B cell (primary cell): ENCODE results near the gene HES4. TPM values are rescaled to one million over a fixed set of nuclear protein-coding genes. Genes with fewer than 3 reads are reported as not detected.

ENCODE experiments used
- ATAC-seq: fragments of 200-7000 bp; cut with Tn5 transposase; one replicate; pipeline ENCODE4 v1.10.0; 2021; ENCODE audit warnings: low read depth, mild to moderate bottlenecking, moderate number of reproducible peaks, moderate library complexity
- CTCF ChIA-PET: fragments of 350-600 bp; sonication (Branson Sonifier 250); formaldehyde crosslinking; loops from one replicate; lab custom pipeline; 2021; ENCODE audit warnings: antibody characterized with exemption, inconsistent platforms; lab: Charles Lee
- POLR2A ChIA-PET: fragments of 350-600 bp; sonication (Branson Sonifier 250); formaldehyde crosslinking; loops from one replicate; lab custom pipeline; 2021; ENCODE audit warnings: antibody characterized with exemption; lab: Charles Lee
- DNase-seq: peaks from one replicate; pipeline ENCODE4 v3.0.0; 2013
- H2AFZ ChIP-seq: 2 replicates; pipeline ENCODE4 v1.6.1; 2012; ENCODE audit warnings: mild to moderate bottlenecking, low read depth, low read length; ENCODE audit not compliant: insufficient read depth, poor library complexity, severe bottlenecking
- H3K27ac ChIP-seq, 2 donors: 1 replicate in 1 of 2; 2 replicates in 1 of 2; pipeline ENCODE4 v1.5.1; 2012 to 2013; ENCODE audit warnings: low read length in 2 of 2, mild to moderate bottlenecking in 2 of 2, moderate library complexity in 1 of 2
- H3K27me3 ChIP-seq, 4 experiments: fragments of 200-600 bp in 1 of 4; sonication (generic) in 1 of 4; replicated peaks in 1 of 4; 1 replicate in 2 of 4; 2 replicates in 2 of 4; pipeline versions ENCODE4 v1.6.1 to v1.7.0; 2013 to 2016; ENCODE audit warnings: low read length in 3 of 4, mild to moderate bottlenecking in 2 of 4, mixed read lengths in 1 of 4, moderate library complexity in 1 of 4; ENCODE audit not compliant: insufficient read depth in 4 of 4, control insufficient read depth in 3 of 4; ENCODE audit errors: control extremely low read depth in 1 of 4
- H3K36me3 ChIP-seq, 2 experiments: replicated peaks in 1 of 2; 1 replicate in 1 of 2; 2 replicates in 1 of 2; pipeline versions ENCODE4 v1.6.1 to v1.7.1; 2013; ENCODE audit warnings: low read length in 1 of 2; ENCODE audit not compliant: insufficient read depth in 2 of 2, control insufficient read depth in 1 of 2; ENCODE audit errors: control extremely low read depth in 1 of 2, extremely low read depth in 1 of 2
- H3K4me1 ChIP-seq, 2 donors: fragments of 200-600 bp in 1 of 2; sonication (generic) in 1 of 2; 1 replicate in 1 of 2; 2 replicates in 1 of 2; pipeline versions ENCODE4 v1.5.1 to v1.6.1; 2013 to 2017; ENCODE audit warnings: low read length in 2 of 2; ENCODE audit not compliant: control insufficient read depth in 2 of 2, insufficient read depth in 2 of 2
- H3K4me2 ChIP-seq: replicated peaks from 2 replicates; pipeline ENCODE3; 2012; ENCODE audit warnings: mild to moderate bottlenecking, low read depth, low read length; ENCODE audit not compliant: poor library complexity, severe bottlenecking
- H3K4me3 ChIP-seq, 5 experiments: fragments of 200-600 bp in 1 of 5; sonication (generic) in 1 of 5; 1 replicate in 3 of 5; 2 replicates in 2 of 5; pipeline versions ENCODE4 v1.5.1 to v1.7.0; 2011 to 2016; ENCODE audit warnings: low read length in 4 of 5, mild to moderate bottlenecking in 4 of 5, low read depth in 2 of 5, control low read depth in 1 of 5, moderate library complexity in 1 of 5; ENCODE audit not compliant: insufficient read depth in 1 of 5; ENCODE audit errors: control extremely low read depth in 1 of 5, extremely low read depth in 1 of 5
- H3K79me2 ChIP-seq: fragments of 200-600 bp; sonication (generic); one replicate; pipeline ENCODE4 v1.6.0; 2016; ENCODE audit warnings: low read length; ENCODE audit not compliant: control insufficient read depth, insufficient read depth
- H3K9ac ChIP-seq: fragments of 200-600 bp; sonication (generic); 2 replicates; pipeline ENCODE4 v1.6.1; 2017; ENCODE audit warnings: mild to moderate bottlenecking, low read length, moderate library complexity
- H3K9me3 ChIP-seq, 3 donors: one replicate each; pipeline versions ENCODE4 v1.6.1 to v1.7.1; 2013; ENCODE audit warnings: low read length in 2 of 3; ENCODE audit not compliant: control insufficient read depth in 2 of 3, insufficient read depth in 1 of 3; ENCODE audit errors: control extremely low read depth in 1 of 3
- H4K20me1 ChIP-seq: 2 replicates; pipeline ENCODE4 v1.6.0; 2012; ENCODE audit warnings: mild to moderate bottlenecking, low read length; ENCODE audit not compliant: insufficient read depth, control insufficient read depth, poor library complexity, severe bottlenecking
- H3K27ac Mint-ChIP-seq: one replicate; pipeline ENCODE4 v1.8.0; 2021; ENCODE audit warnings: mixed read lengths
- H3K27me3 Mint-ChIP-seq: one replicate; pipeline ENCODE4 v1.8.0; 2021; ENCODE audit warnings: mixed read lengths
- H3K4me1 Mint-ChIP-seq: one replicate; pipeline ENCODE4 v1.8.0; 2021; ENCODE audit warnings: mixed read lengths
- H3K4me3 Mint-ChIP-seq: one replicate; pipeline ENCODE4 v1.8.0; 2021; ENCODE audit warnings: mixed read lengths
- H3K9me3 Mint-ChIP-seq: one replicate; pipeline ENCODE4 v1.8.0; 2022; ENCODE audit warnings: mixed read lengths; ENCODE audit not compliant: insufficient read depth
- EZH2 ChIP-seq: IDR thresholded peaks from 2 replicates; pipeline ENCODE4 v1.6.1; 2012; ENCODE audit warnings: borderline replicate concordance, low read depth, mild to moderate bottlenecking, moderate library complexity, low read length; ENCODE audit not compliant: insufficient read depth, poor library complexity, severe bottlenecking
- WGBS: methylation state at CpG from one replicate; pipeline ENCODE4 v1.1.5; 2013; ENCODE audit warnings: missing lambda C conversion rate; ENCODE audit not compliant: insufficient coverage; 5-methylcytosine and 5-hydroxymethylcytosine counted together
- intact Hi-C: fragments of 100-400 bp; cut with micrococcal nuclease; formaldehyde crosslinking; loops from one replicate; pipeline ENCODE4 v1.10.0; 2022
- polyA plus RNA-seq: library from polyadenylated mRNA; depleted of rRNA; stranded (reverse); fragments of >200 nt; gene quantifications from 2 replicates; pipeline ENCODE4 v1.2.3, GENCODE V29; 2012
- total RNA-seq, 2 donors: library from RNA; stranded (reverse); fragments of 120-200 nt in 1 of 2; gene quantifications; 1 replicate in 1 of 2; 2 replicates in 1 of 2; pipeline versions ENCODE4 v1.2.3 to v1.2.4, GENCODE V29; 2013 to 2022
- TF ChIP-seq, protein P1 (sequence below): fragments of 200-600 bp; IDR thresholded peaks from one replicate; pipeline ENCODE4 v1.8.0; 2022; ENCODE audit warnings: antibody characterized with exemption, mild to moderate bottlenecking

HES4 gene
- total and polyA plus RNA-seq, 2 donors (not counting 1 experiment from before 2014, with no cell fraction given) = 3.2 to 4.5 TPM

DNA sequence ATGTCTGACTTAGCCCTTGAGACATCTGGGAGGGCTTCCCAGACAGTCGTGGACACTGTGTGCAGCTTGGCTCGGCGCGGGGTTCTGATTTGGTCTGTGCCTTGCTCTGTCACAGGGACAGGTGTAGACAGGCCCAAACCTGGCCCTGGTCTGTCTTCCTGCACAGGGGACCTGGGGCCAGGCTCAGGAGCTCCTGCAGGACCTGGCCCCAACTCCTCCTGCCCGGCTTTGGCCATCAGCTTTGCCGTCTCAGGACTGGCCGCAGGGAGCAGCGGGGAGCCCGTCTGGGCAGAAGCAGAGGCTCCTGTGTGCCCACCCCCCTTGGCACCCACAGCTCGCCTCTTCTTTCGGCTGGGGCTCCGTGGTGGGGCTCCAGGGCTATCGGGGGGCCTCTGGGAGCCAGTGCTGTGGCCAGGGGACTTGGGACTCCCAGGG, 19.7 kb downstream of the HES4 start:
- Histone ChIP-seq H3K9ac (no peak overlapping the region), H3K27me3 (peaks cover 0 to 41% (median 5%) of the 10 kb centered on the region in 4 experiments), H4K20me1 (no peaks in the 10 kb centered on the region), H2AFZ (no peak overlapping the region), H3K4me3 (no peak overlapping the region), H3K36me3 (no peaks in the 10 kb centered on the region), H3K27ac (no peak overlapping the region), H3K9me3 (peaks cover 0 to 11% (median 0%) of the 10 kb centered on the region in 3 donors), H3K4me1 (peaks cover 10 to 13% of the 10 kb centered on the region in 2 donors), H3K4me2 (no peak overlapping the region), H3K79me2 (no peaks in the 10 kb centered on the region)
- DNase-seq (no peak), ATAC-seq (no peak)
- Mint-ChIP-seq H3K4me3 (no peak overlapping the region), H3K9me3 (no peaks in the 10 kb centered on the region), H3K27ac (no peak overlapping the region), H3K4me1 (peaks cover 7% of the 10 kb centered on the region), H3K27me3 (peaks cover 24% of the 10 kb centered on the region)
- ChIA-PET CTCF (interaction anchor here (1.2 kb wide), 1 partner anchor 38 kb away, joined by 3 read pairs; no protein-coding TSS in a partner anchor), POLR2A (interaction anchor here (0.6 kb wide), 1 partner anchor 1024 kb away, joined by 5 read pairs; no protein-coding TSS in a partner anchor)
- intact Hi-C loops = no loop called here
- no peak for TF ChIP-seq EZH2
- 85% methylated on average over 13 of the region's 13 CpGs for WGBS

DNA sequence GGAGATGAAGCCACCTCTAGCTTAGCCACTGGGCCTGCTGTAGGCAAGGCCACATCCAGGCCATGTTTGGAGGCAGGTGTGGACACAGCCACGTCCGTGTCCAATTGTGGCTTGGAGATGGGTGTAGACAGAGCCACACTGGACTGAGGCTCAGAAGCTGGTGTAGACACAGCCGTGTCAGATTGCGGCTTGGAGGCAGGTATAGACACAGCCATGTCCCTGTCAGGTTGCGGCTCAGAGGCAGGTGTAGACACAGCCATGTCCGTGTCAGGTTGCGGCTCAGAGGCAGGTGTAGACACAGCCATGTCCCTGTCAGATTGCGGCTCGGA, 20.2 kb downstream of the HES4 start:
- peaks cover 7% of the 10 kb centered on the region for H3K4me1 Mint-ChIP-seq
- intact Hi-C loops = no loop called here

More for the DNA sequence above, 20.2 kb downstream of the HES4 start:
- TF ChIP-seq, protein P1, sequence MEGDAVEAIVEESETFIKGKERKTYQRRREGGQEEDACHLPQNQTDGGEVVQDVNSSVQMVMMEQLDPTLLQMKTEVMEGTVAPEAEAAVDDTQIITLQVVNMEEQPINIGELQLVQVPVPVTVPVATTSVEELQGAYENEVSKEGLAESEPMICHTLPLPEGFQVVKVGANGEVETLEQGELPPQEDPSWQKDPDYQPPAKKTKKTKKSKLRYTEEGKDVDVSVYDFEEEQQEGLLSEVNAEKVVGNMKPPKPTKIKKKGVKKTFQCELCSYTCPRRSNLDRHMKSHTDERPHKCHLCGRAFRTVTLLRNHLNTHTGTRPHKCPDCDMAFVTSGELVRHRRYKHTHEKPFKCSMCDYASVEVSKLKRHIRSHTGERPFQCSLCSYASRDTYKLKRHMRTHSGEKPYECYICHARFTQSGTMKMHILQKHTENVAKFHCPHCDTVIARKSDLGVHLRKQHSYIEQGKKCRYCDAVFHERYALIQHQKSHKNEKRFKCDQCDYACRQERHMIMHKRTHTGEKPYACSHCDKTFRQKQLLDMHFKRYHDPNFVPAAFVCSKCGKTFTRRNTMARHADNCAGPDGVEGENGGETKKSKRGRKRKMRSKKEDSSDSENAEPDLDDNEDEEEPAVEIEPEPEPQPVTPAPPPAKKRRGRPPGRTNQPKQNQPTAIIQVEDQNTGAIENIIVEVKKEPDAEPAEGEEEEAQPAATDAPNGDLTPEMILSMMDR = no peak
- TF ChIP-seq EZH2 = no peak
- ATAC-seq (no peak), DNase-seq (no peak)
- Histone ChIP-seq H3K4me3 (no peak overlapping the region), H3K36me3 (no peaks in the 10 kb centered on the region), H4K20me1 (no peaks in the 10 kb centered on the region), H3K79me2 (no peaks in the 10 kb centered on the region), H3K4me1 (peaks cover 10 to 13% of the 10 kb centered on the region in 2 donors), H3K9ac (no peak overlapping the region), H2AFZ (no peak overlapping the region), H3K9me3 (peaks cover 0 to 11% (median 0%) of the 10 kb centered on the region in 3 donors), H3K27me3 (peaks cover 0 to 41% (median 6%) of the 10 kb centered on the region in 4 experiments), H3K4me2 (no peak overlapping the region), H3K27ac (no peak overlapping the region)
- Mint-ChIP-seq H3K27ac (no peak overlapping the region), H3K9me3 (no peaks in the 10 kb centered on the region), H3K4me3 (no peak overlapping the region), H3K27me3 (peaks cover 26% of the 10 kb centered on the region)
- whole genome bisulfite sequencing = 96% methylated on average over 9 of the region's 9 CpGs
- ChIA-PET CTCF (no interaction called here), POLR2A (no interaction called here)
